HepG2 (cell line): ENCODE results near the gene GFER. TPM values are rescaled to one million over a fixed set of nuclear protein-coding genes. Genes with fewer than 3 reads are reported as not detected.
A peak's percentile ranks its signal among the peaks of the same experiment; 100 is the strongest.

ENCODE experiments used
- ATAC-seq: fragments of 200-7000 bp; cut with Tn5 transposase; 3 replicates; pipeline ENCODE4 v1.9.1; 2020; ENCODE audit warnings: mild to moderate bottlenecking, moderate library complexity
- BruUV-seq: library from RNA; stranded (reverse); fragments of 400-500 nt; replicated peaks from 2 replicates; lab custom pipeline; 2021; lab: Mats Ljungman, UMichigan
- CTCF ChIA-PET: fragments of 300-600 bp; formaldehyde crosslinking; extraction: SDS; loops from one replicate; lab custom pipeline; 2021; ENCODE audit warnings: low total read pairs, inconsistent platforms, low intra/inter-chr PET ratio; lab: Yijun Ruan, JAX
- POLR2A ChIA-PET: fragments of 350-600 bp; sonication (Branson Sonifier 250); formaldehyde crosslinking; loops from one replicate; lab custom pipeline; 2020; ENCODE audit warnings: antibody characterized with exemption, inconsistent platforms; lab: Yijun Ruan, JAX
- DNase-seq: peaks from one replicate; pipeline ENCODE4 v3.0.0-alpha.2; 2015; ENCODE audit warnings: low spot score
- FAIRE-seq: peaks from 3 replicates; lab custom pipeline; 2011; peaks lifted over from hg19 to GRCh38; lab: Jason Lieb, UNC
- H2AFZ ChIP-seq: one replicate; pipeline ENCODE4 v1.6.1; 2011; ENCODE audit warnings: low read length, inconsistent platforms
- H3K27ac ChIP-seq: fragments of 300-600 bp; 3 replicates; pipeline ENCODE4 v1.8.0; 2011; ENCODE audit warnings: mixed run types, mild to moderate bottlenecking, mixed read lengths, low read length, inconsistent platforms; ENCODE audit not compliant: insufficient read depth; ENCODE audit errors: extremely low read length
- H3K27me3 ChIP-seq, 2 experiments: fragments of 200-600 bp in 1 of 2; 2 replicates in 1 of 2; 3 replicates in 1 of 2; pipeline versions ENCODE4 v1.6.0 to v1.8.0; 2011; ENCODE audit warnings: low read length in 2 of 2, mild to moderate bottlenecking in 2 of 2, moderate library complexity in 2 of 2, inconsistent platforms in 1 of 2; ENCODE audit not compliant: insufficient read depth in 2 of 2, control insufficient read depth in 1 of 2
- H3K36me3 ChIP-seq, 2 experiments: fragments of 200-600 bp in 1 of 2; replicated peaks in 1 of 2; 2 replicates in 1 of 2; 3 replicates in 1 of 2; pipeline versions ENCODE4 v1.5.1 to v1.8.0; 2011; ENCODE audit warnings: low read length in 2 of 2, inconsistent platforms in 1 of 2; ENCODE audit not compliant: insufficient read depth in 2 of 2, control insufficient read depth in 1 of 2
- H3K4me1 ChIP-seq: 2 replicates; pipeline ENCODE4 v1.5.1; 2012; ENCODE audit warnings: low read length, inconsistent platforms; ENCODE audit not compliant: insufficient read depth
- H3K4me2 ChIP-seq: 2 replicates; pipeline ENCODE4 v1.6.0; 2011; ENCODE audit warnings: low read depth, low read length, inconsistent platforms
- H3K4me3 ChIP-seq, 3 experiments: fragments of 200-600 bp in 1 of 3; sonication (generic), shearing (Covaris generic) in 1 of 3; replicated peaks in 1 of 3; 2 replicates each; pipeline ENCODE4 v1.5.1; 2011 to 2016; ENCODE audit warnings: low read length in 3 of 3, inconsistent platforms in 2 of 3, low read depth in 2 of 3, mild to moderate bottlenecking in 2 of 3, control low read depth in 1 of 3, mixed read lengths in 1 of 3; ENCODE audit not compliant: insufficient read depth in 1 of 3
- H3K79me2 ChIP-seq: one replicate; pipeline ENCODE4 v1.6.1; 2011; ENCODE audit warnings: low read length, inconsistent platforms; ENCODE audit not compliant: insufficient read depth
- H3K9ac ChIP-seq: 2 replicates; pipeline ENCODE4 v1.6.0; 2011; ENCODE audit warnings: mild to moderate bottlenecking, low read depth, low read length, inconsistent platforms; ENCODE audit not compliant: insufficient read depth
- H3K9me3 ChIP-seq: 2 replicates; pipeline ENCODE4 v1.5.1; 2012; ENCODE audit warnings: mild to moderate bottlenecking, low read length
- H4K20me1 ChIP-seq: 2 replicates; pipeline ENCODE4 v1.6.0; 2011; ENCODE audit warnings: inconsistent platforms, mild to moderate bottlenecking, low read length, moderate library complexity; ENCODE audit not compliant: insufficient read depth
- FIP1L1 ChIP-seq: fragments of 200-400 bp; formaldehyde crosslinking; IDR thresholded peaks from 2 replicates; pipeline ENCODE4 v1.6.1; 2018; ENCODE audit warnings: low read depth, mild to moderate bottlenecking, low read length, moderate library complexity, borderline replicate concordance; ENCODE audit not compliant: insufficient read depth
- FOSL2 ChIP-seq: sonication (generic); formaldehyde crosslinking; IDR thresholded peaks from 2 replicates; pipeline ENCODE4 v1.4.0; 2020; ENCODE audit warnings: missing genetic modification reagents
- KLF12 ChIP-seq: sonication (generic); formaldehyde crosslinking; IDR thresholded peaks from 2 replicates; pipeline ENCODE4 v1.4.0; 2020; ENCODE audit warnings: missing genetic modification reagents, borderline replicate concordance
- PRMT3 ChIP-seq: sonication (generic); formaldehyde crosslinking; IDR thresholded peaks from 2 replicates; pipeline ENCODE4 v1.8.1; 2022; ENCODE audit warnings: low read depth, mild to moderate bottlenecking, moderate library complexity, missing genetic modification reagents, borderline replicate concordance
- RBFOX2 ChIP-seq: fragments of 200-400 bp; formaldehyde crosslinking; IDR thresholded peaks from 2 replicates; pipeline ENCODE4 v1.6.1; 2017; ENCODE audit warnings: low read depth, mild to moderate bottlenecking, low read length
- SOX13 ChIP-seq, 3 experiments: fragments of 450-650 bp in 1 of 3; sonication (generic) in 1 of 3; formaldehyde crosslinking in 1 of 3; IDR thresholded peaks in 2 of 3; conservative IDR thresholded peaks in 1 of 3; 2 replicates each; pipeline versions ENCODE4 v1.5.0 to v1.6.1; 2016 to 2020; ENCODE audit warnings: antibody characterized with exemption in 1 of 3, mild to moderate bottlenecking in 1 of 3, missing compliant biosample characterization in 1 of 3, missing genetic modification reagents in 1 of 3, moderate library complexity in 1 of 3
- SSRP1 ChIP-seq: IDR thresholded peaks from 2 replicates; pipeline ENCODE4 v1.6.1; 2016; ENCODE audit warnings: control low read depth
- ZNF773 ChIP-seq: sonication (generic); formaldehyde crosslinking; IDR thresholded peaks from 2 replicates; pipeline ENCODE4 v1.4.0; 2020; ENCODE audit warnings: missing genetic modification reagents, borderline replicate concordance
- ZNF777 ChIP-seq: sonication (generic); formaldehyde crosslinking; IDR thresholded peaks from 2 replicates; pipeline ENCODE4 v1.4.0; 2020; ENCODE audit warnings: missing genetic modification reagents
- ZNF780A ChIP-seq: sonication (generic); formaldehyde crosslinking; IDR thresholded peaks from 2 replicates; pipeline ENCODE4 v1.8.0; 2022; ENCODE audit warnings: mild to moderate bottlenecking, missing genetic modification reagents, moderate library complexity
- WGBS: methylation state at CpG from one replicate; pipeline ENCODE4 v1.1.6; 2017; ENCODE audit warnings: low lambda C conversion rate; 5-methylcytosine and 5-hydroxymethylcytosine counted together
- in situ Hi-C: cut with HindIII; loops from 2 replicates; pipeline ENCODE4 v1.10.0; 2017; ENCODE audit warnings: low pct_unique_long_range_greater_than_20kb; ENCODE audit not compliant: extremely low pct_ligation_motif_present
- intact Hi-C: fragments of 100-400 bp; cut with micrococcal nuclease; formaldehyde crosslinking; loops from one replicate; pipeline ENCODE4 v1.10.0; 2022; ENCODE audit not compliant: unreplicated experiment
- polyA plus RNA-seq, 8 experiments: library from polyadenylated mRNA; depleted of rRNA in 3 of 8; stranded (reverse) in 7 of 8; unstranded in 1 of 8; fragments of >200 nt; fragmentation: Illumina TruSeq in 4 of 8; extraction: Trizol in 4 of 8; gene quantifications; 2 replicates each; pipeline versions ENCODE4 v1.2.1 to v1.2.3, GENCODE V29; 2011 to 2016; ENCODE audit warnings: low read depth in 4 of 8, missing spikeins in 1 of 8, mixed read lengths in 1 of 8; ENCODE audit not compliant: insufficient read depth in 1 of 8
- total RNA-seq, 5 experiments: library from RNA; depleted of rRNA; stranded (reverse); fragments of >200 nt; fragmentation: Illumina TruSeq; extraction: Trizol; gene quantifications; 2 replicates each; pipeline ENCODE4 v1.2.3, GENCODE V29; 2016; ENCODE audit warnings: low read depth in 1 of 5
- TF ChIP-seq, protein P1 (sequence below): sonication (generic); formaldehyde crosslinking; IDR thresholded peaks from 2 replicates; pipeline ENCODE4 v1.4.0; 2020; ENCODE audit warnings: missing genetic modification reagents
- TF ChIP-seq, protein P2 (sequence below): sonication (generic); formaldehyde crosslinking; IDR thresholded peaks from 2 replicates; pipeline ENCODE4 v1.4.0; 2020; ENCODE audit warnings: missing genetic modification reagents
- TF ChIP-seq, protein P3 (sequence below): IDR thresholded peaks from 2 replicates; pipeline ENCODE4 v1.6.1; 2016; ENCODE audit warnings: missing compliant biosample characterization, missing genetic modification reagents, borderline replicate concordance

The GFER gene
- total and polyA plus RNA-seq, 2 of the 13 experiments (the other 11 are each of a cell fraction or from before 2014, with no cell fraction given) = 28.6 to 71.7 TPM

DNA sequence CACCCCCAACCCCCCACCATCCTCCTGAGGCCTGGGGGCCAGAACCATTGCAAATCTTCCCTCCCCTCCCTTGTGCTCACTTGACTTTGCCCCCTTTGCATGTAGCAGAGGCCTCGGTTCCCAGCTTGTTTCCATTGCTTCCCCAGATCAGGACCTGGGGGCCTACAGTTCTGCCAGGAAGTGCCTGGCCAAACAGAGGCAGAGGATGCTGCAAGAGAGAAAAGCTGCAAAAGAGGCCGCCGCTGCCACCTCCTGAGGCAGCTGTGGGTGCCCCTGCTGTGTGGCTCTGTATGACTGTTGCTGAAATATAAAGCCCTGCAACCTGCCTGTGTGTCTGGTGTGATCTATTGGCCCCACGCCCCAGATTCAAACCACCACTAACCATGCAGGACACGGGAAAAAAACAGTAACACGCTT, 22.3 kb upstream of the GFER start:
- no TSS peak for BruUV-seq
- CTCF ChIA-PET = no interaction called here

More for the DNA sequence above, 22.3 kb upstream of the GFER start:
- intact Hi-C loops = no loop called here
- ATAC-seq (peak; percentile 0; the same call in 2 of the 3 replicates), FAIRE-seq (no peak), DNase-seq (peak; percentile 49)
- peaks cover 43% of the 10 kb centered on the region for H3K79me2 ChIP-seq
- no peaks in the 10 kb centered on the region; a peak in 1 of 5 replicates for H3K27me3 ChIP-seq
- H3K4me2 ChIP-seq = peak overlapping the region; percentile 36; the same call in 1 of the 2 replicates
- no peak overlapping the region for H3K4me3 ChIP-seq
- POLR2A ChIA-PET = interaction anchor here (0.7 to 7.4 kb wide), 8 partner anchors 9 to 194 kb away, joined by 3 to 139 read pairs (median 5); partner anchors contain the start of genes GFER, MSRB1, TBL3 and TRAF7
- no peak for TF ChIP-seq ZNF773
- TF ChIP-seq FIP1L1 = 0 out of 2 replicates have a peak, but pooled peaks have one; percentile 40
- TF ChIP-seq KLF12 (CRISPR knock-in tag) = no peak
- 0 out of 2 replicates have a peak, but pooled peaks have one; percentile 13 for TF ChIP-seq ZNF777
- TF ChIP-seq FOSL2 (CRISPR knock-in tag) = no peak
- TF ChIP-seq, protein P1, sequence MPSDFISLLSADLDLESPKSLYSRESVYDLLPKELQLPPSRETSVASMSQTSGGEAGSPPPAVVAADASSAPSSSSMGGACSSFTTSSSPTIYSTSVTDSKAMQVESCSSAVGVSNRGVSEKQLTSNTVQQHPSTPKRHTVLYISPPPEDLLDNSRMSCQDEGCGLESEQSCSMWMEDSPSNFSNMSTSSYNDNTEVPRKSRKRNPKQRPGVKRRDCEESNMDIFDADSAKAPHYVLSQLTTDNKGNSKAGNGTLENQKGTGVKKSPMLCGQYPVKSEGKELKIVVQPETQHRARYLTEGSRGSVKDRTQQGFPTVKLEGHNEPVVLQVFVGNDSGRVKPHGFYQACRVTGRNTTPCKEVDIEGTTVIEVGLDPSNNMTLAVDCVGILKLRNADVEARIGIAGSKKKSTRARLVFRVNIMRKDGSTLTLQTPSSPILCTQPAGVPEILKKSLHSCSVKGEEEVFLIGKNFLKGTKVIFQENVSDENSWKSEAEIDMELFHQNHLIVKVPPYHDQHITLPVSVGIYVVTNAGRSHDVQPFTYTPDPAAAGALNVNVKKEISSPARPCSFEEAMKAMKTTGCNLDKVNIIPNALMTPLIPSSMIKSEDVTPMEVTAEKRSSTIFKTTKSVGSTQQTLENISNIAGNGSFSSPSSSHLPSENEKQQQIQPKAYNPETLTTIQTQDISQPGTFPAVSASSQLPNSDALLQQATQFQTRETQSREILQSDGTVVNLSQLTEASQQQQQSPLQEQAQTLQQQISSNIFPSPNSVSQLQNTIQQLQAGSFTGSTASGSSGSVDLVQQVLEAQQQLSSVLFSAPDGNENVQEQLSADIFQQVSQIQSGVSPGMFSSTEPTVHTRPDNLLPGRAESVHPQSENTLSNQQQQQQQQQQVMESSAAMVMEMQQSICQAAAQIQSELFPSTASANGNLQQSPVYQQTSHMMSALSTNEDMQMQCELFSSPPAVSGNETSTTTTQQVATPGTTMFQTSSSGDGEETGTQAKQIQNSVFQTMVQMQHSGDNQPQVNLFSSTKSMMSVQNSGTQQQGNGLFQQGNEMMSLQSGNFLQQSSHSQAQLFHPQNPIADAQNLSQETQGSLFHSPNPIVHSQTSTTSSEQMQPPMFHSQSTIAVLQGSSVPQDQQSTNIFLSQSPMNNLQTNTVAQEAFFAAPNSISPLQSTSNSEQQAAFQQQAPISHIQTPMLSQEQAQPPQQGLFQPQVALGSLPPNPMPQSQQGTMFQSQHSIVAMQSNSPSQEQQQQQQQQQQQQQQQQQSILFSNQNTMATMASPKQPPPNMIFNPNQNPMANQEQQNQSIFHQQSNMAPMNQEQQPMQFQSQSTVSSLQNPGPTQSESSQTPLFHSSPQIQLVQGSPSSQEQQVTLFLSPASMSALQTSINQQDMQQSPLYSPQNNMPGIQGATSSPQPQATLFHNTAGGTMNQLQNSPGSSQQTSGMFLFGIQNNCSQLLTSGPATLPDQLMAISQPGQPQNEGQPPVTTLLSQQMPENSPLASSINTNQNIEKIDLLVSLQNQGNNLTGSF (CRISPR knock-in tag) = 0 out of 2 replicates have a peak, but pooled peaks have one; percentile 28
- TF ChIP-seq, protein P2, sequence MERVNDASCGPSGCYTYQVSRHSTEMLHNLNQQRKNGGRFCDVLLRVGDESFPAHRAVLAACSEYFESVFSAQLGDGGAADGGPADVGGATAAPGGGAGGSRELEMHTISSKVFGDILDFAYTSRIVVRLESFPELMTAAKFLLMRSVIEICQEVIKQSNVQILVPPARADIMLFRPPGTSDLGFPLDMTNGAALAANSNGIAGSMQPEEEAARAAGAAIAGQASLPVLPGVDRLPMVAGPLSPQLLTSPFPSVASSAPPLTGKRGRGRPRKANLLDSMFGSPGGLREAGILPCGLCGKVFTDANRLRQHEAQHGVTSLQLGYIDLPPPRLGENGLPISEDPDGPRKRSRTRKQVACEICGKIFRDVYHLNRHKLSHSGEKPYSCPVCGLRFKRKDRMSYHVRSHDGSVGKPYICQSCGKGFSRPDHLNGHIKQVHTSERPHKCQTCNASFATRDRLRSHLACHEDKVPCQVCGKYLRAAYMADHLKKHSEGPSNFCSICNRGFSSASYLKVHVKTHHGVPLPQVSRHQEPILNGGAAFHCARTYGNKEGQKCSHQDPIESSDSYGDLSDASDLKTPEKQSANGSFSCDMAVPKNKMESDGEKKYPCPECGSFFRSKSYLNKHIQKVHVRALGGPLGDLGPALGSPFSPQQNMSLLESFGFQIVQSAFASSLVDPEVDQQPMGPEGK = peak; percentile 86
- 0 out of 2 replicates have a peak, but pooled peaks have one; percentile 14 for TF ChIP-seq PRMT3 (CRISPR knock-in tag)
- TF ChIP-seq SSRP1 = 0 out of 2 replicates have a peak, but pooled peaks have one; percentile 16
- TF ChIP-seq, protein P3, sequence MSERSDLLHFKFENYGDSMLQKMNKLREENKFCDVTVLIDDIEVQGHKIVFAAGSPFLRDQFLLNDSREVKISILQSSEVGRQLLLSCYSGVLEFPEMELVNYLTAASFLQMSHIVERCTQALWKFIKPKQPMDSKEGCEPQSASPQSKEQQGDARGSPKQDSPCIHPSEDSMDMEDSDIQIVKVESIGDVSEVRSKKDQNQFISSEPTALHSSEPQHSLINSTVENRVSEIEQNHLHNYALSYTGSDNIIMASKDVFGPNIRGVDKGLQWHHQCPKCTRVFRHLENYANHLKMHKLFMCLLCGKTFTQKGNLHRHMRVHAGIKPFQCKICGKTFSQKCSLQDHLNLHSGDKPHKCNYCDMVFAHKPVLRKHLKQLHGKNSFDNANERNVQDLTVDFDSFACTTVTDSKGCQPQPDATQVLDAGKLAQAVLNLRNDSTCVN (CRISPR knock-in tag) = 0 out of 2 replicates have a peak, but pooled peaks have one; percentile 6
- 0 out of 2 replicates have a peak, but pooled peaks have one; percentile 16 for TF ChIP-seq RBFOX2
- TF ChIP-seq ZNF780A (CRISPR knock-in tag) = 0 out of 2 replicates have a peak, but pooled peaks have one; percentile 12
- peak; percentile 24; the same call in 1 of the 2 replicates for TF ChIP-seq SOX13 (IDR thresholded peaks at IDR 0.05)
- no peak for TF ChIP-seq SOX13 (CRISPR knock-in tag; conservative IDR thresholded peaks at IDR 0.05 in 1 of 2, IDR thresholded peaks at IDR 0.05 in 1 of 2)
- 62% methylated on average over 6 of the region's 6 CpGs for WGBS
- H3K9me3 ChIP-seq = no peaks in the 10 kb centered on the region
- H2AFZ ChIP-seq = no peak overlapping the region
- no peak overlapping the region for H3K9ac ChIP-seq
- in situ Hi-C loops = no loop called here
- H4K20me1 ChIP-seq = peaks cover 34% of the 10 kb centered on the region
- peaks cover 3 to 19% of the 10 kb centered on the region in 2 experiments; a peak in 3 of 5 replicates for H3K36me3 ChIP-seq
- peak overlapping the region; percentile 34 for H3K27ac ChIP-seq
- peaks cover 51% of the 10 kb centered on the region for H3K4me1 ChIP-seq
